GM23338 (cell line): ENCODE measurements around the gene CEP89. TPM values are rescaled to one million over a fixed set of nuclear protein-coding genes. Genes with fewer than 3 reads are reported as not detected.

Experiments used
- ATAC-seq: fragments of 200-7000 bp; cut with Tn5 transposase; 3 replicates; pipeline ENCODE4 v1.9.1; 2020
- DNase-seq: peaks from one replicate; pipeline ENCODE4 v3.0.0-alpha.2; 2015; ENCODE audit warnings: low spot score
- H2AFZ ChIP-seq: fragments of 200-600 bp; sonication (generic); 2 replicates; pipeline ENCODE4 v1.8.0; 2016; ENCODE audit warnings: antibody characterized with exemption, mild to moderate bottlenecking, moderate library complexity
- H3F3A ChIP-seq: fragments of 200-600 bp; sonication (generic); replicated peaks from 2 replicates; pipeline ENCODE4 v1.8.0; 2017; ENCODE audit warnings: antibody characterized with exemption, mixed run types, low read depth
- H3K27ac ChIP-seq: fragments of 200-600 bp; sonication (generic); 2 replicates; pipeline ENCODE4 v1.6.1; 2016; ENCODE audit warnings: low read depth
- H3K27me3 ChIP-seq: fragments of 200-600 bp; sonication (generic); 2 replicates; pipeline ENCODE4 v1.8.0; 2016; ENCODE audit warnings: mild to moderate bottlenecking, mixed run types, moderate library complexity; ENCODE audit not compliant: insufficient read depth
- H3K36me3 ChIP-seq: fragments of 200-600 bp; sonication (generic); 2 replicates; pipeline ENCODE4 v1.8.0; 2016; ENCODE audit warnings: mild to moderate bottlenecking; ENCODE audit not compliant: insufficient read depth
- H3K4me1 ChIP-seq: fragments of 200-600 bp; sonication (generic); 2 replicates; pipeline ENCODE4 v1.8.0; 2016; ENCODE audit warnings: mild to moderate bottlenecking, moderate library complexity; ENCODE audit not compliant: insufficient read depth
- H3K4me2 ChIP-seq: fragments of 200-600 bp; sonication (generic); 2 replicates; pipeline ENCODE4 v1.7.1; 2017; ENCODE audit warnings: mixed run types
- H3K4me3 ChIP-seq: fragments of 200-600 bp; sonication (generic); 2 replicates; pipeline ENCODE4 v1.6.1; 2016; ENCODE audit warnings: mixed run types
- H3K79me2 ChIP-seq: fragments of 200-600 bp; sonication (generic); replicated peaks from 2 replicates; pipeline ENCODE4 v1.8.0; 2017; ENCODE audit warnings: mild to moderate bottlenecking; ENCODE audit not compliant: insufficient read depth
- H3K9me2 ChIP-seq: fragments of 200-600 bp; sonication (generic); 2 replicates; pipeline ENCODE4 v1.8.0; 2017; ENCODE audit not compliant: insufficient read depth
- H4K20me1 ChIP-seq: fragments of 200-600 bp; sonication (generic); replicated peaks from 2 replicates; pipeline ENCODE4 v1.8.0; 2017; ENCODE audit warnings: mild to moderate bottlenecking; ENCODE audit not compliant: insufficient read depth
- H3K27ac Mint-ChIP-seq: 2 replicates; pipeline ENCODE4 v1.8.0; 2020; ENCODE audit warnings: inconsistent platforms, mild to moderate bottlenecking, moderate library complexity, mixed read lengths
- H3K27me3 Mint-ChIP-seq: 3 replicates; pipeline ENCODE4 v1.8.0; 2022; ENCODE audit warnings: low read depth, mild to moderate bottlenecking, moderate library complexity, mixed read lengths, inconsistent platforms; ENCODE audit not compliant: insufficient read depth, poor library complexity
- H3K36me3 Mint-ChIP-seq: 3 replicates; pipeline ENCODE4 v1.8.0; 2021; ENCODE audit warnings: low read depth, mild to moderate bottlenecking, inconsistent platforms, moderate library complexity, mixed read lengths
- H3K4me1 Mint-ChIP-seq: 3 replicates; pipeline ENCODE4 v1.8.0; 2020; ENCODE audit warnings: mild to moderate bottlenecking, inconsistent platforms, mixed read lengths
- H3K4me3 Mint-ChIP-seq: 3 replicates; pipeline ENCODE4 v1.8.0; 2021; ENCODE audit warnings: moderate library complexity, mild to moderate bottlenecking, inconsistent platforms, mixed read lengths
- H3K9me3 Mint-ChIP-seq: 3 replicates; pipeline ENCODE4 v1.8.0; 2020; ENCODE audit warnings: moderate library complexity, mild to moderate bottlenecking, inconsistent platforms, mixed read lengths
- CREB1 ChIP-seq: fragments of 250-450 bp; sonication (Bioruptor Pico); IDR thresholded peaks from 2 replicates; pipeline ENCODE4 v1.5.0; 2020; ENCODE audit warnings: low read depth, mild to moderate bottlenecking, moderate library complexity
- EZH2 ChIP-seq: fragments of 200-600 bp; sonication (generic); IDR thresholded peaks from one replicate; pipeline ENCODE4 v1.8.0; 2017; ENCODE audit warnings: antibody characterized with exemption, mild to moderate bottlenecking, low read depth; ENCODE audit not compliant: unreplicated experiment
- EZH2phosphoT487 ChIP-seq: fragments of 200-600 bp; sonication (generic); IDR thresholded peaks from one replicate; pipeline ENCODE4 v1.8.1; 2018; ENCODE audit warnings: antibody characterized with exemption; ENCODE audit not compliant: unreplicated experiment
- JUNB ChIP-seq: IDR thresholded peaks from one replicate; pipeline ENCODE4 v1.6.1; 2016; ENCODE audit warnings: antibody characterized with exemption; ENCODE audit not compliant: unreplicated experiment
- NANOG ChIP-seq: IDR thresholded peaks from 2 replicates; pipeline ENCODE4 v1.6.1; 2016; ENCODE audit warnings: antibody characterized with exemption, borderline replicate concordance
- POLR2AphosphoS5 ChIP-seq: IDR thresholded peaks from 2 replicates; pipeline ENCODE4 v1.6.1; 2016; ENCODE audit warnings: antibody characterized with exemption, low read depth
- STAT1 ChIP-seq: IDR thresholded peaks from one replicate; pipeline ENCODE4 v1.6.1; 2016; ENCODE audit warnings: antibody characterized with exemption; ENCODE audit not compliant: unreplicated experiment
- ZNF114 ChIP-seq: fragments of 250-450 bp; sonication (Bioruptor Pico); IDR thresholded peaks from 2 replicates; pipeline ENCODE4 v1.5.0; 2020; ENCODE audit warnings: mild to moderate bottlenecking, moderate library complexity
- ZNF331 ChIP-seq: fragments of 250-450 bp; sonication (Bioruptor Pico); IDR thresholded peaks from 2 replicates; pipeline ENCODE4 v1.5.0; 2020; ENCODE audit warnings: low read depth, mild to moderate bottlenecking, moderate library complexity
- polyA plus RNA-seq: library from polyadenylated mRNA; unstranded; fragments of >200 nt; fragmentation: Nextera tagmentation; extraction: Ambion mirVana; gene quantifications from 2 replicates; pipeline ENCODE4 v1.2.1, GENCODE V29; 2016
- total RNA-seq: library from RNA; depleted of rRNA; stranded (reverse); fragments of >200 nt; shearing (Covaris generic); gene quantifications from 2 replicates; pipeline ENCODE4 v1.2.3, GENCODE V29; 2014
- TF ChIP-seq, protein P1 (sequence below), 2 experiments: fragments of 200-600 bp in 1 of 2; sonication (generic) in 1 of 2; conservative IDR thresholded peaks; 2 replicates each; pipeline versions ENCODE4 v1.5.1 to v1.6.1; 2016 to 2017; ENCODE audit warnings: antibody characterized with exemption in 2 of 2, low read depth in 2 of 2, mild to moderate bottlenecking in 2 of 2, moderate library complexity in 1 of 2
- TF ChIP-seq, protein P2 (sequence below): IDR thresholded peaks from one replicate; pipeline ENCODE4 v1.6.1; 2018; ENCODE audit warnings: antibody characterized with exemption; ENCODE audit not compliant: unreplicated experiment
- TF ChIP-seq, protein P3 (sequence below): IDR thresholded peaks from 2 replicates; pipeline ENCODE4 v1.6.1; 2016; ENCODE audit warnings: antibody characterized with exemption
- TF ChIP-seq, protein P4 (sequence below): fragments of 250-450 bp; sonication (Bioruptor Pico); IDR thresholded peaks from 2 replicates; pipeline ENCODE4 v1.5.0; 2020; ENCODE audit warnings: mild to moderate bottlenecking, moderate library complexity

Gene CEP89
- total and polyA plus RNA-seq, 2 experiments from 2014 or later: 13.4 to 17.5 TPM

DNA sequence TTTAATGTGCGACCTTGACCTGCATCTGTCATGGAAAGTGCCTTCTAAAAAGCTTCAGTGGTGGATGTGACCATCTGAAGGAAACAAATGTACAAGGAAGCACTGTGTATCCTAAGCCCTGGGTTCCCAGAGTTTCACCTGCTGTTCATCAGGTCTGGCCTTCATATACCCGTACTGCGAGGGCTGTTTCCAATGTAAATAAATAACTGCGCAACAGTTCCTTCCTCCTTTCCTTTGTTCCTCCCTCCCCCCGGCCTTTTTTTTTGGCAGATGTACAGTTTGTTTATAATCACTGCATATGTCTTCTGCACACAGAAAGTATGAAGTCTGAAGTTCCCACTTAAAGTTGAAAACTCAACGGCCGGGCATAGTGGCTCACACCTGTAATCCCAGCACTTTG, 5.5 kb upstream of the CEP89 start:
- TF ChIP-seq JUNB (no peak), STAT1 (no peak), CREB1 (CRISPR knock-in tag) (no peak), ZNF114 (CRISPR knock-in tag) (no peak), EZH2 (no peak), EZH2phosphoT487 (no peak), NANOG (no peak), ZNF331 (no peak), POLR2AphosphoS5 (no peak)
- TF ChIP-seq, protein P1, sequence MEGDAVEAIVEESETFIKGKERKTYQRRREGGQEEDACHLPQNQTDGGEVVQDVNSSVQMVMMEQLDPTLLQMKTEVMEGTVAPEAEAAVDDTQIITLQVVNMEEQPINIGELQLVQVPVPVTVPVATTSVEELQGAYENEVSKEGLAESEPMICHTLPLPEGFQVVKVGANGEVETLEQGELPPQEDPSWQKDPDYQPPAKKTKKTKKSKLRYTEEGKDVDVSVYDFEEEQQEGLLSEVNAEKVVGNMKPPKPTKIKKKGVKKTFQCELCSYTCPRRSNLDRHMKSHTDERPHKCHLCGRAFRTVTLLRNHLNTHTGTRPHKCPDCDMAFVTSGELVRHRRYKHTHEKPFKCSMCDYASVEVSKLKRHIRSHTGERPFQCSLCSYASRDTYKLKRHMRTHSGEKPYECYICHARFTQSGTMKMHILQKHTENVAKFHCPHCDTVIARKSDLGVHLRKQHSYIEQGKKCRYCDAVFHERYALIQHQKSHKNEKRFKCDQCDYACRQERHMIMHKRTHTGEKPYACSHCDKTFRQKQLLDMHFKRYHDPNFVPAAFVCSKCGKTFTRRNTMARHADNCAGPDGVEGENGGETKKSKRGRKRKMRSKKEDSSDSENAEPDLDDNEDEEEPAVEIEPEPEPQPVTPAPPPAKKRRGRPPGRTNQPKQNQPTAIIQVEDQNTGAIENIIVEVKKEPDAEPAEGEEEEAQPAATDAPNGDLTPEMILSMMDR (conservative IDR thresholded peaks at IDR 0.05; ENCODE audit: low read depth in 2 of 2): no peak
- TF ChIP-seq, protein P2, sequence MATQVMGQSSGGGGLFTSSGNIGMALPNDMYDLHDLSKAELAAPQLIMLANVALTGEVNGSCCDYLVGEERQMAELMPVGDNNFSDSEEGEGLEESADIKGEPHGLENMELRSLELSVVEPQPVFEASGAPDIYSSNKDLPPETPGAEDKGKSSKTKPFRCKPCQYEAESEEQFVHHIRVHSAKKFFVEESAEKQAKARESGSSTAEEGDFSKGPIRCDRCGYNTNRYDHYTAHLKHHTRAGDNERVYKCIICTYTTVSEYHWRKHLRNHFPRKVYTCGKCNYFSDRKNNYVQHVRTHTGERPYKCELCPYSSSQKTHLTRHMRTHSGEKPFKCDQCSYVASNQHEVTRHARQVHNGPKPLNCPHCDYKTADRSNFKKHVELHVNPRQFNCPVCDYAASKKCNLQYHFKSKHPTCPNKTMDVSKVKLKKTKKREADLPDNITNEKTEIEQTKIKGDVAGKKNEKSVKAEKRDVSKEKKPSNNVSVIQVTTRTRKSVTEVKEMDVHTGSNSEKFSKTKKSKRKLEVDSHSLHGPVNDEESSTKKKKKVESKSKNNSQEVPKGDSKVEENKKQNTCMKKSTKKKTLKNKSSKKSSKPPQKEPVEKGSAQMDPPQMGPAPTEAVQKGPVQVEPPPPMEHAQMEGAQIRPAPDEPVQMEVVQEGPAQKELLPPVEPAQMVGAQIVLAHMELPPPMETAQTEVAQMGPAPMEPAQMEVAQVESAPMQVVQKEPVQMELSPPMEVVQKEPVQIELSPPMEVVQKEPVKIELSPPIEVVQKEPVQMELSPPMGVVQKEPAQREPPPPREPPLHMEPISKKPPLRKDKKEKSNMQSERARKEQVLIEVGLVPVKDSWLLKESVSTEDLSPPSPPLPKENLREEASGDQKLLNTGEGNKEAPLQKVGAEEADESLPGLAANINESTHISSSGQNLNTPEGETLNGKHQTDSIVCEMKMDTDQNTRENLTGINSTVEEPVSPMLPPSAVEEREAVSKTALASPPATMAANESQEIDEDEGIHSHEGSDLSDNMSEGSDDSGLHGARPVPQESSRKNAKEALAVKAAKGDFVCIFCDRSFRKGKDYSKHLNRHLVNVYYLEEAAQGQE: no peak
- TF ChIP-seq, protein P3, sequence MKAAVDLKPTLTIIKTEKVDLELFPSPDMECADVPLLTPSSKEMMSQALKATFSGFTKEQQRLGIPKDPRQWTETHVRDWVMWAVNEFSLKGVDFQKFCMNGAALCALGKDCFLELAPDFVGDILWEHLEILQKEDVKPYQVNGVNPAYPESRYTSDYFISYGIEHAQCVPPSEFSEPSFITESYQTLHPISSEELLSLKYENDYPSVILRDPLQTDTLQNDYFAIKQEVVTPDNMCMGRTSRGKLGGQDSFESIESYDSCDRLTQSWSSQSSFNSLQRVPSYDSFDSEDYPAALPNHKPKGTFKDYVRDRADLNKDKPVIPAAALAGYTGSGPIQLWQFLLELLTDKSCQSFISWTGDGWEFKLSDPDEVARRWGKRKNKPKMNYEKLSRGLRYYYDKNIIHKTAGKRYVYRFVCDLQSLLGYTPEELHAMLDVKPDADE: no peak
- TF ChIP-seq, protein P4, sequence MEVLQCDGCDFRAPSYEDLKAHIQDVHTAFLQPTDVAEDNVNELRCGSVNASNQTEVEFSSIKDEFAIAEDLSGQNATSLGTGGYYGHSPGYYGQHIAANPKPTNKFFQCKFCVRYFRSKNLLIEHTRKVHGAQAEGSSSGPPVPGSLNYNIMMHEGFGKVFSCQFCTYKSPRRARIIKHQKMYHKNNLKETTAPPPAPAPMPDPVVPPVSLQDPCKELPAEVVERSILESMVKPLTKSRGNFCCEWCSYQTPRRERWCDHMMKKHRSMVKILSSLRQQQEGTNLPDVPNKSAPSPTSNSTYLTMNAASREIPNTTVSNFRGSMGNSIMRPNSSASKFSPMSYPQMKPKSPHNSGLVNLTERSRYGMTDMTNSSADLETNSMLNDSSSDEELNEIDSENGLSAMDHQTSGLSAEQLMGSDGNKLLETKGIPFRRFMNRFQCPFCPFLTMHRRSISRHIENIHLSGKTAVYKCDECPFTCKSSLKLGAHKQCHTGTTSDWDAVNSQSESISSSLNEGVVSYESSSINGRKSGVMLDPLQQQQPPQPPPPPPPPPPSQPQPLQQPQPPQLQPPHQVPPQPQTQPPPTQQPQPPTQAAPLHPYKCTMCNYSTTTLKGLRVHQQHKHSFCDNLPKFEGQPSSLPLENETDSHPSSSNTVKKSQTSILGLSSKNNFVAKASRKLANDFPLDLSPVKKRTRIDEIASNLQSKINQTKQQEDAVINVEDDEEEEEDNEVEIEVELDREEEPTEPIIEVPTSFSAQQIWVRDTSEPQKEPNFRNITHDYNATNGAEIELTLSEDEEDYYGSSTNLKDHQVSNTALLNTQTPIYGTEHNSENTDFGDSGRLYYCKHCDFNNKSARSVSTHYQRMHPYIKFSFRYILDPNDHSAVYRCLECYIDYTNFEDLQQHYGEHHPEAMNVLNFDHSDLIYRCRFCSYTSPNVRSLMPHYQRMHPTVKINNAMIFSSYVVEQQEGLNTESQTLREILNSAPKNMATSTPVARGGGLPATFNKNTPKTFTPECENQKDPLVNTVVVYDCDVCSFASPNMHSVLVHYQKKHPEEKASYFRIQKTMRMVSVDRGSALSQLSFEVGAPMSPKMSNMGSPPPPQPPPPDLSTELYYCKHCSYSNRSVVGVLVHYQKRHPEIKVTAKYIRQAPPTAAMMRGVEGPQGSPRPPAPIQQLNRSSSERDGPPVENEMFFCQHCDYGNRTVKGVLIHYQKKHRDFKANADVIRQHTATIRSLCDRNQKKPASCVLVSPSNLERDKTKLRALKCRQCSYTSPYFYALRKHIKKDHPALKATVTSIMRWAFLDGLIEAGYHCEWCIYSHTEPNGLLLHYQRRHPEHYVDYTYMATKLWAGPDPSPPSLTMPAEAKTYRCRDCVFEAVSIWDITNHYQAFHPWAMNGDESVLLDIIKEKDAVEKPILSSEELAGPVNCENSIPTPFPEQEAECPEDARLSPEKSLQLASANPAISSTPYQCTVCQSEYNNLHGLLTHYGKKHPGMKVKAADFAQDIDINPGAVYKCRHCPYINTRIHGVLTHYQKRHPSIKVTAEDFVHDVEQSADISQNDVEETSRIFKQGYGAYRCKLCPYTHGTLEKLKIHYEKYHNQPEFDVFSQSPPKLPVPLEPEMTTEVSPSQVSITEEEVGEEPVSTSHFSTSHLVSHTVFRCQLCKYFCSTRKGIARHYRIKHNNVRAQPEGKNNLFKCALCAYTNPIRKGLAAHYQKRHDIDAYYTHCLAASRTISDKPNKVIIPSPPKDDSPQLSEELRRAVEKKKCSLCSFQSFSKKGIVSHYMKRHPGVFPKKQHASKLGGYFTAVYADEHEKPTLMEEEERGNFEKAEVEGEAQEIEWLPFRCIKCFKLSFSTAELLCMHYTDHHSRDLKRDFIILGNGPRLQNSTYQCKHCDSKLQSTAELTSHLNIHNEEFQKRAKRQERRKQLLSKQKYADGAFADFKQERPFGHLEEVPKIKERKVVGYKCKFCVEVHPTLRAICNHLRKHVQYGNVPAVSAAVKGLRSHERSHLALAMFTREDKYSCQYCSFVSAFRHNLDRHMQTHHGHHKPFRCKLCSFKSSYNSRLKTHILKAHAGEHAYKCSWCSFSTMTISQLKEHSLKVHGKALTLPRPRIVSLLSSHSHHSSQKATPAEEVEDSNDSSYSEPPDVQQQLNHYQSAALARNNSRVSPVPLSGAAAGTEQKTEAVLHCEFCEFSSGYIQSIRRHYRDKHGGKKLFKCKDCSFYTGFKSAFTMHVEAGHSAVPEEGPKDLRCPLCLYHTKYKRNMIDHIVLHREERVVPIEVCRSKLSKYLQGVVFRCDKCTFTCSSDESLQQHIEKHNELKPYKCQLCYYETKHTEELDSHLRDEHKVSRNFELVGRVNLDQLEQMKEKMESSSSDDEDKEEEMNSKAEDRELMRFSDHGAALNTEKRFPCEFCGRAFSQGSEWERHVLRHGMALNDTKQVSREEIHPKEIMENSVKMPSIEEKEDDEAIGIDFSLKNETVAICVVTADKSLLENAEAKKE: no peak
- H3K36me3 ChIP-seq: no peaks in the 10 kb centered on the region
- no peaks in the 10 kb centered on the region for H3K27me3 ChIP-seq
- DNase-seq: no peak
- no peak overlapping the region for H2AFZ ChIP-seq
- no peaks in the 10 kb centered on the region for H3K4me1 ChIP-seq
- no peaks in the 10 kb centered on the region for H4K20me1 ChIP-seq
- peaks cover 38% of the 10 kb centered on the region for H3K36me3 Mint-ChIP-seq
- H3K9me2 ChIP-seq: no peaks in the 10 kb centered on the region
- H3K4me1 Mint-ChIP-seq: no peaks in the 10 kb centered on the region
- no peak for ATAC-seq
- H3K9me3 Mint-ChIP-seq: no peaks in the 10 kb centered on the region
- no peaks in the 10 kb centered on the region for H3K79me2 ChIP-seq
- H3K27me3 Mint-ChIP-seq: peaks cover 5% of the 10 kb centered on the region
- no peak overlapping the region for H3K27ac ChIP-seq
- no peak overlapping the region for H3K4me3 Mint-ChIP-seq
- no peak overlapping the region for H3K27ac Mint-ChIP-seq
- 0 out of 2 replicates have a peak, but pooled peaks cover 4% of the 10 kb centered on the region for H3F3A ChIP-seq
- no peak overlapping the region for H3K4me2 ChIP-seq
- H3K4me3 ChIP-seq: no peak overlapping the region
